Activated naive CD8-positive, alpha-beta T cell treated with anti-CD3 and anti-CD28 coated beads, Interleukin-2, amount 50 U/mL, for 16 hours (primary cell): ENCODE data around the gene ADAMTS6.
"Not testable (repeated sequence)": the region's sequence is repeated elsewhere in the genome, so short reads cannot be mapped to it uniquely, and the experiment has no call there.

Experiments
- DNase-seq: peaks from one replicate; pipeline ENCODE4 v3.0.0-alpha.2; 2020; ENCODE audit warnings: low read depth, low spot score

Gene ADAMTS6

GRCh38 chr5:65197531-65198455 lies 283.9 kb downstream of the ADAMTS6 start:
- DNase-seq = no peak

GRCh38 chr5:65194871-65195270 lies 286.8 kb downstream of the ADAMTS6 start:
- no peak for DNase-seq

- DNase-seq = no peak
Observed at GRCh38 chr5:65192331-65192730, 289.4 kb downstream of the ADAMTS6 start.

GRCh38 chr5:65191554-65192135 lies 290.1 kb downstream of the ADAMTS6 start:
- DNase-seq = no peak

- DNase-seq = no peak
Observed at GRCh38 chr5:65190328-65191053, 291.2 kb downstream of the ADAMTS6 start.

GRCh38 chr5:65186646-65187227 lies 295.0 kb downstream of the ADAMTS6 start:
- DNase-seq = no peak

- DNase-seq = no peak
Observed at GRCh38 chr5:65185468-65185867, 296.3 kb downstream of the ADAMTS6 start.

GRCh38 chr5:65184780-65185179 lies 296.9 kb downstream of the ADAMTS6 start:
- no peak for DNase-seq

- DNase-seq = not testable (repeated sequence)
Observed at GRCh38 chr5:65174231-65174630, 307.5 kb downstream of the ADAMTS6 start.

GRCh38 chr5:65173130-65173525 lies 308.6 kb downstream of the ADAMTS6 start:
- no peak for DNase-seq

DNA sequence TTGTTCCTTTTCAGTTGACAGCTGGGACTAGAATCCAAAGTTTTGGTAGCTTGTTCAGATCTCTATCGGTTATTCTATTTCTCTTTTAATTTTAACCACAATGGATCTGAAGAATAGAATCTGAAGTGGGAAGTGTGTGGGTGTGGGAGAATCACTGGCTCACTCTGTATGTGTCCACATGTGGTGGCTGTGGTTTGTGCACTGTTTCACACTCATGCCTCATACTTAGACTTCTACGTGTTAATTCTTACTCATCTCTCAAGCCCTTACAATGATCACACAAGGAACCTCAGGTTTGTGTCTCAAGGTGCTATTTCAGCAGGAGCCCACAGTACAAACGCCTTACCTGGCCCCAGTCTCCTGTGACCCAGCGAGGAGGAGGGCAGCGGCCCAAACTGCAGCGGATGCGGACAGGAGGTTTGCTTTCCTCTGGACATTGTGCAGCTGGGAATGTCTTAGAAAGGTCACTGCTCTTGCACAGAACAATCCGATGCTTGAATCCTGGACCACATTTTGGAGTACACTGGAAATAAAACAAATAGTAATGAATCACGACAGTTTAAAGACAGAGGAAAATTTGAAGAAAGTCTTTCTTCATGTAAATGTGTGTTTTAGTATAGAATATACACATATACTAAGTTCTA lies 309.1 kb downstream of the ADAMTS6 start:
- no peak for DNase-seq

DNA sequence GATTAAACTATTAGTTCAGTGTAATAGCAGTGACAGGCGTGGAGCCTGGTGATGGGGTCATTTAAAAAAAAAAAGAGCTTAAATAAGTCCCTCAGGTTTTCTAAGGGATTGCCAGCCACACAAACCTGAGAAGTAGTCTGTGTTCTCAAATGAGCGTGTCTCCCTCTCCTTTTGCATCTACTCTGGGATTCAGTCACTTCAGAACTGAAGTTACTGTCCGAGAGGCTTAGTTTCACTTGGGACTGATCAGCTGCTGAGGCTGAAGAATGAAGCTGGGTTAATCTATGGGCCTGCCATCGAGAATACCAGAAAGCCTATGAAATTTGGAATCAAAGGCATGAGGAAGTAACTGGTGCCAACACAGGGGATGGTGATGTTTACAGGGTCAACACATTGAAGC lies 310.1 kb downstream of the ADAMTS6 start:
- no peak for DNase-seq

- DNase-seq = no peak
Observed at GRCh38 chr5:65163698-65164097, 318.0 kb downstream of the ADAMTS6 start.

GRCh38 chr5:65161655-65162054 lies 320.1 kb downstream of the ADAMTS6 start:
- DNase-seq = no peak

- DNase-seq = no peak
Observed at GRCh38 chr5:65157906-65158603, 323.7 kb downstream of the ADAMTS6 start.

DNA sequence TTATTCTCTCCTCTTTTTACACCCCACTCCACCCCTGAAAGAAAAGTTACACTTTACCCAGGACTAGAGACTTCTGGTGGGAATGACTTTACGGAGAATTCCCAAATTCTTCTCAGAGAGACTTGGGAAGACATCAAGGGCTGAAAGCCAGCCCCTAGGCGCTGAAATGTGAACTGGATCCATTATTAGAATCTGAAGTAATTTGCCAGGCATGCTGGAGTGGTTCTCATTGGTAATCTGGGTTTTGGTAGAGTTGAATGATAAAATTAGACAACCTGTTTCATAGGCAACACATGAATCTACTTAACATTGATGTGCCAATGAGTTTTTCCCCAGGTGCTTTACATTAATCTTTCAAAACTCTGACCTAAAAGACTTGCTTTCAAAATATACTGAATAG lies 324.8 kb downstream of the ADAMTS6 start:
- no peak for DNase-seq

GRCh38 chr5:65152131-65152530 lies 329.6 kb downstream of the ADAMTS6 start:
- DNase-seq = no peak

- DNase-seq = no peak
Observed at GRCh38 chr5:65151614-65152013, 330.1 kb downstream of the ADAMTS6 start.

DNA sequence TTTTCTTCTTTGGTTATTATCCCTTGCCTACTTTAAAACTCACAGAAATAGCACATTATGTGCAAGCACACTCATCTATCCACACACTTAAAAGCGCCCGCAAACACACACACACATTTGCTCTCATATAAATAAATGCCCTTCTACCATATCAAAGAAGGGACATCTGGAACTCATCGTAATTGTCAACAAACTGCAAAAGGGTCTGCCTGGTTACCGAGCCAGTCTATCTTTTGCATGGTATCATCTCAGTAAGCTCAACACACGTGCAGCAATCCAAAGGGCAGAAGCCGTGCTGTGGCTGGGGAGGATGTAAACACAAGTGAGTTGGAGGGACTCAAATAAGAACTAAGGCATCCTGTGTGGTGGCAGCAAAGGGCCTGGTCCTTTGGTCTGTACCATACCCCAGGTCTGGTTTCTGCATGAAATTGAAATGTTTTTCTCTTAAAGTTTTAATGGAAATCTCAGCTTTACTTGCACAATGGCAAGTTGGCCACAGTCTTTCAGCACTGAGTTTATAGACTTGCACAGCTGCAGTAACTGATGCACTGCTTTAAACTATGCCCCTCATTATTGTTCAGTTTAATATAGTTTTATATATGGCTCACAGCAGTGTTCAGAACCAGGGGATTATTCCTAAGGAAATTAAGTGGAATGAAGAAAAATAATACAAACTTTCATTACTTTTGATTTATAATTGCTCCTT lies 331.0 kb downstream of the ADAMTS6 start:
- no peak for DNase-seq

- no peak for DNase-seq
Observed at GRCh38 chr5:65149827-65150226, 331.9 kb downstream of the ADAMTS6 start.
